Activated naive CD4-positive, alpha-beta T cell treated with anti-CD3 and anti-CD28 coated beads, Interleukin-2, amount 50 U/mL, for 24 hours (primary cell): Measurements from ENCODE around the gene KDR.

ENCODE experiments used
- H3K27ac Mint-ChIP-seq: one replicate; pipeline ENCODE4 v1.8.0; 2021; ENCODE audit warnings: mild to moderate bottlenecking, mixed read lengths
- H3K27me3 Mint-ChIP-seq: one replicate; pipeline ENCODE4 v1.8.0; 2021; ENCODE audit warnings: mixed read lengths
- H3K36me3 Mint-ChIP-seq: one replicate; pipeline ENCODE4 v1.8.0; 2021; ENCODE audit warnings: mixed read lengths
- H3K4me1 Mint-ChIP-seq: one replicate; pipeline ENCODE4 v1.8.0; 2021; ENCODE audit warnings: mixed read lengths
- H3K4me3 Mint-ChIP-seq: one replicate; pipeline ENCODE4 v1.8.0; 2021; ENCODE audit warnings: mild to moderate bottlenecking, mixed read lengths
- H3K9me3 Mint-ChIP-seq: one replicate; pipeline ENCODE4 v1.8.0; 2021; ENCODE audit warnings: mixed read lengths

KDR gene

DNA sequence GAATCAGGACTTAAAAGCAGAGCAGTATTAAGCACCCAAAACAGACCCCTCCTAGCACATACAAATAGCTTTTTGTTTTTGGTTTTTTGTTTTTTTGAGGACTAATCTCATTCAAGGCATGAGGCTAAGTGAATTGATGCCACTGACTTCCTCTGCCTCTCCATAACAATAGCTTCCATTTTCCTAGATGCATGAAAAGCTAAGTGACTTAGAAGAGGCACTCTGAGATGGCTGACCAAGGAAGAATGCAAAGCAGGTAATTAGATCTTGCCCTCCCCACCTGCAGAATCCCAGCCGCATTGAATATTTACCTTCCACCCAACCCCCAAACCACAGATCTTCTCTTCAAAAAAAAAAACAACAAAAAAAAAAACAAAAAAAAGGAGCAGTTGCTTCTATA, 7.4 kb upstream of the KDR start:
- H3K27me3 Mint-ChIP-seq = peaks cover 12% of the 10 kb centered on the region
- H3K27ac Mint-ChIP-seq = no peak overlapping the region
- H3K36me3 Mint-ChIP-seq = no peaks in the 10 kb centered on the region
- H3K4me3 Mint-ChIP-seq = no peak overlapping the region
- H3K4me1 Mint-ChIP-seq = no peaks in the 10 kb centered on the region
- H3K9me3 Mint-ChIP-seq = peaks cover 6% of the 10 kb centered on the region

DNA sequence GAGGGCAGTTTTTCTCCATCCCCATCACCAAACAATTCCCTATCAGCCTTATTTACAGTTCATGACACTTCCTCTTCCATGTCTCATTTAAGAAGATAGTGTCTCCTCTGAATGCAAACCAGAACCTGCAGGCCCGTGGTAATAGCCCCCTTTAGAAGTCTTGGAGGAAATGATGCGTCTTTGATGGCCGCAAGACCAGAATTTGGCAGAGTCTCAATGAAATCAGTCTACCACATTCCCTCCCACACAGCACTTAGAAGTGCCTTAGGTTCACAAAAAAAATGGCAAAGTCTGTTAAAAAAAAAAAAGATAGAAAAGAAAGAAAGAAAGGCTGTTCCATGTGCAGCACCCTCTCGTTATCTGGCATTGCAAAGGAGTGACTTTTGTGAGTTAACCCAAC, 2.1 kb upstream of the KDR start:
- Mint-ChIP-seq H3K27me3 (peaks cover 36% of the 10 kb centered on the region), H3K4me1 (peaks cover 9% of the 10 kb centered on the region)

DNA sequence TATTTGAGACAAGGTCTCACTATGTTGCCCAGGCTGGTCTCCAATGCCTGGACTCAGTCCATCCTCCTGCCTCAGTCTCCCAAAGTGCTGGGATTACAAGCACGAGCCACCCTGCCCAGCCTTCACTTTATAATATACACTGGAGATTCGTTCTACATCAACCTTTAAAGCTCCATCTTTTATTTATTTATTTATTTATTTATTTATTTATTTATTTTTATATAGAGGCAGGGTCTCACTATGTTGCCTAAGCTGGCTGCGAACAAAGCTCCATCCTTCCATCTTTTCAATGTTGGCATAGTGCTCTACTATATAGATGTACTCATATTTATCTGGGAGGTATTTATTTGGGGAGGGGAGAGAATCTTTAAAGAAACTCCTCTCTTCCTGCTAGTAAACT, 1.7 kb upstream of the KDR start:
- Mint-ChIP-seq H3K27me3 (peaks cover 39% of the 10 kb centered on the region), H3K9me3 (peaks cover 6% of the 10 kb centered on the region), H3K27ac (no peak overlapping the region)

More for the DNA sequence above, 2.1 kb upstream of the KDR start:
- Mint-ChIP-seq H3K27ac (no peak overlapping the region), H3K9me3 (peaks cover 6% of the 10 kb centered on the region), H3K4me3 (no peak overlapping the region), H3K36me3 (no peaks in the 10 kb centered on the region)

DNA sequence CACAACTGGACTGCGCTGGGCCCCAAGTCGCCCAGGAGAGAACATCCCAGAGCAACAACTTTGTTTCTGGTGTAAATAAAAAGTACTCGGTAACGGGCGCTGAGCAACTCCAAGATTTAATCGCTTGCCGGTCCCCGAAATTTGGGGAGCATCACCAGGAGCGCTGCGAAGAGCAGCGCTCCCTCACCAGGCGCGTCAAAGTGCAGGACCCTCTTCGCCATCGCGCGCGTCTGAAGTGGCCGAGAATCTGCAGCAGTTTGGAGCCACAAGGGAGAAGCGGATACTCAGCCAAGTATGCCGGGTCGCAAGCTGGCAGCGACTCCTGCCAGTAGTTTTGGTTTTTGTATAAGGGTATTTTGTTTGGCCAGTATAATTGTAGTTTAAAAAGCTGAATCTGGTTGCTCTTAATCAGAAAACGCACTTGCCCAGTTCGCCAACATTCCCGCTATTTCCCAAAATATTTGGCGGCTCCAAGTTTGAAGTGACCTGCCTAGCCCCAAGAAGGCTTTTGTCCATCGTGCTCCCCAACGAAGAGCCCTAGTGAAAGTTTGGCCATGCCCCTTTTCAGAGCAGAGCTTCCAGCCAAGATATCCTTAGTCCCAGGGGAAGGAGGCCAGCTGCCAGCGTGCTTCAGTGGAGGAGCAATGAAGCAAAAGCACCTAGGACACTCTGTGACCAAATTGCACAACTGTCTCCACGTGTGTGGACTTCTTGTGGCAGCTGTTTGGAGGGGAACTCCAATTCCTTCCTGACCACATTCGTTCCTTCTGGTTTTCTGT, 557 bp upstream of the KDR start:
- Mint-ChIP-seq H3K4me3 (no peak overlapping the region), H3K36me3 (no peaks in the 10 kb centered on the region), H3K9me3 (peaks cover 6% of the 10 kb centered on the region), H3K27ac (no peak overlapping the region), H3K4me1 (peaks cover 9% of the 10 kb centered on the region), H3K27me3 (peaks cover 43% of the 10 kb centered on the region)

More for the DNA sequence above, 1.7 kb upstream of the KDR start:
- Mint-ChIP-seq H3K36me3 (no peaks in the 10 kb centered on the region), H3K4me1 (peaks cover 9% of the 10 kb centered on the region), H3K4me3 (no peak overlapping the region)

DNA sequence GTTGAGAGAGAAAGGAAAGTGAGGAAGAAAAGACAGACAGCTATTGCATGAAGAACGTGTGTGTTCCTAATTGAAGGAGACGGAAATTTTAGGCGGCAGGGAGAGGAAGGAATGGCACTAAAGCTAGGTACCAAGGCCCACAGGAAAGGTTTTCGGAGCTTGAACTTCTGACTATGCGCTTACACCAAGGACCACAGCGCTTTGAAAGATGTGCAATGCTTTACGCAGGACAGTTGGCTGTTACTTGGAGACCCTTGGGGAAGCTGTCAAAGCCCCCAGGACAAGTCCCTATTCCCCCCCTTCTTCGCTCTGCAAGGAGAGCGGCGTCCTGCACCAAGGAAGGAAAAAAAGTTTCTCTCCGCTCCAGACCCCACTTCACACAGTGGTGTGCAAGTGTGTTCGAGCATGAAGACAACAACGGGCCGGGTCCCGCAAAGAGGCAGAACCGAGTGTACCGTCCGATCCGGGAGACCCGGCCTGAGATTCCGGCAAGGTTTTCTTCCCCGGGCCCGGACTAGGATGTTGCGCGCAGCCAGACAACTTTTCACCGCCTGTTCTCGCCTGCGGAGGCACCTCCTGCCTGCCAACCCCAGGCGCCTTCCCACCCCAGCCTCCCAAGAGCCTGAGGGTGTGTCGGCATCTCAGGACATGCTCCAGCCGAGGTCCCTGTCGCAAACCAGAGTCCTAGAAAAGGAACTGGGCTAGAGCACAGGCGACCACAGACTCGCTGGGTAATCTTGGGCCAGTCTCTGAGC, 896 bp downstream of the KDR start:
- peaks cover 6% of the 10 kb centered on the region for H3K9me3 Mint-ChIP-seq

DNA sequence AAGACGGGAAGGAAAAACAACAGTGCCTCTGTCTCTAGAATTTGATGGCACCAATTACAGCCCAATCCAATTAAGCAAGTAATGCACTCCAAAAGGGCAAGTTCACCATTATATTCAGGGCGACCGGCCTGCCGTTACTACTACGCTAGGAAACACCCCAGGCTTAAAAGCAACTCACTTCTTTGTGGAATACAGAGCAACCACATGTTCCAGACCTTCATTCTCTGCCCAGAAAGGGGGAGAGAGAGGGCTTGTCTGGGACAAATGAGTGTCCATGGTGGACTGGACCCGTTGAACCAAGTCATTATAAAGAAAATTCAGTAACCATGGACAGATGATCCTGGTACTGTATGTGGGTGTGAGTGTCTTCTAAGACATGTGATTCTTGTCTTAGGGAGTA, 1.6 kb downstream of the KDR start:
- Mint-ChIP-seq H3K4me1 (peaks cover 9% of the 10 kb centered on the region), H3K27ac (no peak overlapping the region), H3K9me3 (peaks cover 6% of the 10 kb centered on the region), H3K4me3 (no peak overlapping the region), H3K27me3 (peaks cover 46% of the 10 kb centered on the region), H3K36me3 (no peaks in the 10 kb centered on the region)

More for the DNA sequence above, 896 bp downstream of the KDR start:
- H3K4me1 Mint-ChIP-seq = peaks cover 9% of the 10 kb centered on the region
- no peak overlapping the region for H3K4me3 Mint-ChIP-seq
- peaks cover 46% of the 10 kb centered on the region for H3K27me3 Mint-ChIP-seq
- H3K27ac Mint-ChIP-seq = no peak overlapping the region
- no peaks in the 10 kb centered on the region for H3K36me3 Mint-ChIP-seq

DNA sequence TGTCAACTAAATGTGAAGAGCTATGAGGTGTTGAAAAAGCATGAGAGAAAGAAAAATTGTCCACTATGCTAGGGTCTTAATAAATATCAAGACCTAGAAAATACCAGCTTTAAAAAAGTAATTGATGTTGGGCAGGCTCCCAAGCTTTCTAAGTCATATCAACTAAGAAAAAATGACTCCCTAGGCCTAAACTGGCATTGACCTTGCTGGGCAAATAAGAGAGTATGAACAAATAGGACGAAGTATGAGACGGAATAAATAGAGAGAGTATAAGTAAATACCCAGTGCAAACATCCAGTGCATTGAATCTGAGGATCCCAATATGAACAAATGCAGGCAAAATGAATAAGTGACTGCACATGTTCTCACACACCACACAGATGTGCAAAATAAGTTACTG, 3.2 kb downstream of the KDR start:
- Mint-ChIP-seq H3K4me1 (peaks cover 9% of the 10 kb centered on the region), H3K27ac (no peak overlapping the region), H3K9me3 (no peaks in the 10 kb centered on the region), H3K4me3 (no peak overlapping the region), H3K36me3 (no peaks in the 10 kb centered on the region), H3K27me3 (peaks cover 45% of the 10 kb centered on the region)

DNA sequence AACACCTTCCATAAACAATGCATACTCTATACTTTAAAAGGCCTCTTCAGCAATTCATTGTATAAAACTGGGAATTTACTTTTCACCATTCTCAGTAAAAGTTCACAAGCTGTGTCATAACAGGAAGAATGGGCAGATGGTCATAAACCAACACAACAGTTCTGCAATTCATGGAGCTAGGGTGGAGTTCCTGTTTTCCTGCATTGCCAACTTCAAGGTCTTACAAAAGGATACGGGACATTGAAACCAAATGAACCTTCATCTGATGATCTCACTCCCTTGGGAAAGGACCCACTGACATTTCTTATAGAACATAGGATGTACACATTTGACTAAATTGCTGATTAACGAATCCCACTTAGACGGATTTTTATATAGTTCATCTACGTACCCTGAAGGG, 4.1 kb downstream of the KDR start:
- Mint-ChIP-seq H3K27ac (no peak overlapping the region), H3K9me3 (no peaks in the 10 kb centered on the region), H3K4me1 (peaks cover 5% of the 10 kb centered on the region), H3K27me3 (peaks cover 37% of the 10 kb centered on the region), H3K4me3 (no peak overlapping the region), H3K36me3 (no peaks in the 10 kb centered on the region)

DNA sequence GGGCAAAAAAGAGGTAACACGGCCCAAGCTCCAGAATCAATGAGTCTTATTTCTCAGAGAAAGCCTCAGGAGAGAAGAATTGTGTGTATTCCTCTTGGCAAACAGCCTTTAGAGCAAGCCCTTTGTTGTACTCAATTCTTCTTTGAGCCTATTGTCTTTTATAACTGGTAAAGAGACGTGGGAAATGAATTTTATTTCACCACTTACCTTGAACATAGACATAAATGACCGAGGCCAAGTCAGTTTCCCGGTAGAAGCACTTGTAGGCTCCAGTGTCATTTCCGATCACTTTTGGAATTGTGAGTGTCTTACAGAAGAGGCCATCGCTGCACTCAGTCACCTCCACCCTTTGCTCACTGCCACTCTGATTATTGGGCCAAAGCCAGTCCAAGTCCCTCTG, 7.0 kb downstream of the KDR start:
- Mint-ChIP-seq H3K27me3 (peaks cover 24% of the 10 kb centered on the region), H3K36me3 (no peaks in the 10 kb centered on the region), H3K27ac (no peak overlapping the region), H3K4me1 (no peaks in the 10 kb centered on the region), H3K9me3 (no peaks in the 10 kb centered on the region), H3K4me3 (no peak overlapping the region)

DNA sequence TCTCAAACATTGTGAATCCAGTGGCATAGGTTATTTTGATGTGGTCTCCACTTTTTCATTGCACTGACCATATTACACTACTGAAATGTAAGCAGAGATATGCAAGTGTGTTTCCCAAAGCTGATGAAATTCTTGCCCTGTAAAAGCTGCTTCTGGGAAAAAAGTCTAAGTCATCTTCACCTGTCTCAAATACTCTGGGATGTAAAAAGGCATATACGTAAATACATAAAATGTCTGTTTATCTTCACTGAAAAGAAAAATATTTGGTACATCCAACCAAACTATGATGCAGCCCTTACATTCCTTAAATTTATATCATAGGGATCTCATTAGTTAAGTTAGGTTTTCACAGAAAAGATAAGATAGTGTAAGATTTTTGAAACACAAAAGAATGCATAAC, 7.9 kb downstream of the KDR start:
- Mint-ChIP-seq H3K27me3 (peaks cover 17% of the 10 kb centered on the region), H3K9me3 (no peaks in the 10 kb centered on the region), H3K4me1 (no peaks in the 10 kb centered on the region), H3K36me3 (no peaks in the 10 kb centered on the region), H3K4me3 (no peak overlapping the region), H3K27ac (no peak overlapping the region)

DNA sequence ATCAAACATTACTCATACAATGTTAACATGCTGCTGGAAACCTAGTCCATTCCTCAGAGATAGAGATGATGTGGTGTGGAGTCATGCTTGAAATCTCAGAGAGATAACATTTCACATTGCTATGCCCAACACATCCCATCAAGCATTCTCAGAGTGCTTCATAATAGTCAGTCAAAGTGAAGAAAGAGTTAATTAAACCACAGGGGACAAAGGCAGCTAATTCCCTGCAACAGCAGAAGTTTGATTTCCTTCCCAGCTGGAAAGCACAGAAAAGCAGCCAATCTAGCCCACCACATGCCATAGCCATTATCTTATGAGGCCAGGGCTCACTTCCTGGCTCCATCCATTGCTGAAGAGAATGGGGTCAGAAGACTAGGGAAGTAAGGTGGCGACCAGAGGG, 8.9 kb downstream of the KDR start:
- H3K4me3 Mint-ChIP-seq = no peak overlapping the region
- no peaks in the 10 kb centered on the region for H3K9me3 Mint-ChIP-seq
- H3K27me3 Mint-ChIP-seq = peaks cover 12% of the 10 kb centered on the region
- H3K4me1 Mint-ChIP-seq = no peaks in the 10 kb centered on the region
- no peak overlapping the region for H3K27ac Mint-ChIP-seq
- no peaks in the 10 kb centered on the region for H3K36me3 Mint-ChIP-seq

DNA sequence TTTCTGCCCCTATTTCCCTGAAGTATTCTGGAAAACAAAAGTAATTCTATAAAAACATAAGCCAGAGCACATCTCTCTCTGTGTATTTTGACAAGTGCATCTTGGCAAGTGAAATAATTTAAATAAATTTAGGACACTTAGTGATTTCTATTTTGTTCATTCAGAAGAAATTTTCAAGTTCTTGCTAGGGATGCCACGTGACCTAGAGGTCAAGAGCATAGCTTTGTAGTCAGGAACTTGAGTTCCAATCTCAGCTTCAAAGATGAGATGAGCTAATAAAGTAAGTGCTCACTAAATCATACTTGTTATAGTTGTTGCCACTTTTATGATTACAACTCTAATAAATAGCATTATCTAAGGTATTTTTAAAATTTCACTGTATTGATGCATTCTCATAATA, 13.8 kb downstream of the KDR start:
- no peaks in the 10 kb centered on the region for H3K9me3 Mint-ChIP-seq
- no peak overlapping the region for H3K27ac Mint-ChIP-seq
- no peaks in the 10 kb centered on the region for H3K36me3 Mint-ChIP-seq
- H3K4me1 Mint-ChIP-seq = no peaks in the 10 kb centered on the region
- H3K4me3 Mint-ChIP-seq = no peak overlapping the region
- H3K27me3 Mint-ChIP-seq = peaks cover 3% of the 10 kb centered on the region

DNA sequence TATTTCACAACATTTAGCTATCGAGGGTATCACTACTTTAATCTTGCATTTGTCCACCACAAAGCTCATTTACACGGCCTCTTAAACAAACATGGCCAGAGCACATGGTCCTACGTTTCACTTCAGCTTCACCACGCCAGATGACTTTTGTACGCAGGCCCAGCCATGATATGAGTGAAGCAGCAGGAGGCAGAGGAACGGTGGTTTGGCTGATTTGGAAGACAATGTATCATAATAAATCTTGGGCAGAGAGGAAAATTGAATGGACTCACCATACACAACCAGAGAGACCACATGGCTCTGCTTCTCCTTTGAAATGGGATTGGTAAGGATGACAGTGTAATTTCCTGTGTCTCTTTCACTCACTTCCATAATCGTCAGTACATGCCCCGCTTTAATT, 15.3 kb downstream of the KDR start:
- no peaks in the 10 kb centered on the region for H3K9me3 Mint-ChIP-seq
- H3K27me3 Mint-ChIP-seq = peaks cover 3% of the 10 kb centered on the region
- H3K27ac Mint-ChIP-seq = no peak overlapping the region
- H3K4me1 Mint-ChIP-seq = no peaks in the 10 kb centered on the region
- no peak overlapping the region for H3K4me3 Mint-ChIP-seq
- no peaks in the 10 kb centered on the region for H3K36me3 Mint-ChIP-seq

DNA sequence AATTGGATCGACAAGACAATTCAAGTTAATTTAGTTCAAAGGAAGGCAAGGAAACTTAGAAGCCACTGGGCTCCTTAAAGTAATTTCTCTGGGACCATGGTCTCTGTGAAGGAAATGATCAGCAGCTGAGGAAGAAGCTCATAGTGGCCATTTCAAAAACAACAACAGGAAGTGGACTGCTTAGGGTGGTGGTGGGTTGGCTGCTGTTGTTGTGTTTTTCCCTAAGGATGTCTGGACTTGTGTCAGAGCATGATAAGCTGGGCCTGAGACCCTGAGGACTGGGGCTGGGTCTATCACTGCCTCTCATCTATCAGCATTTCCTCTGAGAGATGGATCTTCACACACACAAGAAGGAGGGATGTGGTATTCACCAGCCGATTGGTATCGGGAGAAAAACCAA, 18.3 kb downstream of the KDR start:
- peaks cover 1% of the 10 kb centered on the region for H3K27me3 Mint-ChIP-seq
- no peaks in the 10 kb centered on the region for H3K4me1 Mint-ChIP-seq

DNA sequence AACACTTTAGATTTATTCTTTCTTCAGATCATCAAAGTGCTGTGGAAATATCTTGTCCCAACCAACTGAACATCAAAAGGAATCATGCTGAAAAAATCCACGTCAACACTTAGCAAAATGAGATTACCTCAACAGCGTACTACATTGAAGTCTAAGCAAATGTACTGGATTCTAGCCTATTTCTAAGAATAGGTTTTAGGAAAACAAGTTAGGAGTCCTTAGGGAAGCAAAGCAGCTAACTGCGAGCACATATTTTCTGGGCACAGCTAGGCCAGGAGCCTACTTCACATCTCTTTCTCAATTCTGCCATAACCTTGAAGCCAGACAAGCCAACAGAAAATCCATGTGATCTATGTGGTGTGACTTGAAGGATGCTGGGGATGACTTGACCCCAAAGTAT, 22.2 kb downstream of the KDR start:
- no peaks in the 10 kb centered on the region for H3K36me3 Mint-ChIP-seq
- H3K9me3 Mint-ChIP-seq = no peaks in the 10 kb centered on the region
- H3K4me3 Mint-ChIP-seq = no peak overlapping the region
- H3K27me3 Mint-ChIP-seq = peaks cover 2% of the 10 kb centered on the region
- H3K4me1 Mint-ChIP-seq = no peaks in the 10 kb centered on the region
- H3K27ac Mint-ChIP-seq = no peak overlapping the region

More for the DNA sequence above, 18.3 kb downstream of the KDR start:
- Mint-ChIP-seq H3K4me3 (no peak overlapping the region), H3K9me3 (no peaks in the 10 kb centered on the region), H3K36me3 (no peaks in the 10 kb centered on the region), H3K27ac (no peak overlapping the region)

DNA sequence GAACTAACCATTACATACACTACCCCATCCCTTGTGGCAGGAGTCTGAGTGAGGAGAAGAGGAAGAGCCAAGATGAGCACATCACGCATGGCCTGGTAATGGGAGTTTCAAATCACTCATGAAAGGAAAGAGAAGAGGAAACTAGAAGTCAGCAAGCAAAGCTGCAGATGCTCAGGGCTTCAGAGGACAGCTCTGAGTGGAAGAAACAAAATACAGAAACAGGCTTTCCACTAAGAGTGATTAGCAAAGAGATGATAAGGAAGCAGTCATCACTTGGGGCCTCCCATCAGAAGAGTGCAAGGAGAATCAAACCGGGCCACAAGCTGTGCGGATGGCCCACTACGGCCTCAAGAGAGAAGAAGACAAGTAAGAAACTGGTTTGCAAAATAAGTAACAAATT, 25.6 kb downstream of the KDR start:
- H3K4me1 Mint-ChIP-seq = no peaks in the 10 kb centered on the region
- no peak overlapping the region for H3K27ac Mint-ChIP-seq
- H3K9me3 Mint-ChIP-seq = no peaks in the 10 kb centered on the region
- H3K4me3 Mint-ChIP-seq = no peak overlapping the region
- H3K36me3 Mint-ChIP-seq = no peaks in the 10 kb centered on the region
- H3K27me3 Mint-ChIP-seq = peaks cover 5% of the 10 kb centered on the region
